ENCODE data around the gene NEUROD6.

DNA sequence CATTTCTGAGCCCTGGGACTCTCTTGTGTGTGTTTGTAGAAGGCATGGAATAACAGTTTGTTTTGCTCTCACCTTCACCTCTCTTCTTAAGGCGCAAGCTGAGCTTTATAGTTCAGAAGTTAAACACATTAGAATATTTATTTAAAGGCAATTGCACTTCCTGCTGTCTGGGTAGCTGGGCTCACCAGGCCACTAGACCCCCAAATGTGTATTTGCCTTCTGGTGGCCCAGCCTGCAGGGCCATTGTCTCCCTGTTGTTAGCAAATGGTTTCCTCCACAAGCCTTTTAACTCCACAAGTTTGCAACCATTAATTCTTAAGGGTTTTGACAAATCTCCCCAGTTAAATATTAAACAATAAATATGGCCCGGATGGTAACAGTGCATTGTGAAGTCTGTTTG lies 31.1 kb upstream of the NEUROD6 start:
- TF ChIP-seq CTCF (optimal IDR thresholded peaks at IDR 0.05 in 1 of 3, IDR thresholded peaks at IDR 0.05 in 1 of 3, conservative IDR thresholded peaks at IDR 0.05 in 1 of 3; ENCODE audit: extremely low read depth in 1 of 3, insufficient read depth in 2 of 3, low read length in 3 of 3) (no peak), EZH2 (IDR thresholded peaks at IDR 0.05; ENCODE audit: low read length) (no peak)
